IPS-18c (cell line): ENCODE measurements around the gene NRF1.
"Not testable (repeated sequence)": the region's sequence is repeated elsewhere in the genome, so short reads cannot be mapped to it uniquely, and the experiment has no call there.

Experiments used
- H3K4me3 ChIP-seq: 2 replicates; pipeline ENCODE4 v1.7.0; 2013; ENCODE audit warnings: low read depth, mild to moderate bottlenecking, low read length, moderate library complexity; ENCODE audit not compliant: insufficient read depth
- H3K9me3 ChIP-seq: one replicate; pipeline ENCODE4 v1.6.1; 2013; ENCODE audit warnings: mild to moderate bottlenecking, low read length, moderate library complexity; ENCODE audit not compliant: control insufficient read depth, insufficient read depth

The NRF1 gene

GRCh38 chr7:129604021-129604420, 7.5 kb upstream of the NRF1 start:
- H3K4me3 ChIP-seq, H3K9me3 ChIP-seq: not testable (repeated sequence)

- Histone ChIP-seq H3K4me3 (no peak overlapping the region), H3K9me3 (no peaks in the 10 kb centered on the region)
Measured at GRCh38 chr7:129604713-129605437, 6.6 kb upstream of the NRF1 start.

- H3K4me3 ChIP-seq = no peak overlapping the region
- no peaks in the 10 kb centered on the region for H3K9me3 ChIP-seq
Measured at GRCh38 chr7:129605960-129606614, 5.4 kb upstream of the NRF1 start.

- no peak overlapping the region for H3K4me3 ChIP-seq
- H3K9me3 ChIP-seq = no peaks in the 10 kb centered on the region
Measured at GRCh38 chr7:129606803-129607202, 4.7 kb upstream of the NRF1 start.

GRCh38 chr7:129607471-129608120, 3.9 kb upstream of the NRF1 start:
- Histone ChIP-seq H3K9me3 (no peaks in the 10 kb centered on the region), H3K4me3 (no peak overlapping the region)

- Histone ChIP-seq H3K4me3 (no peak overlapping the region), H3K9me3 (no peaks in the 10 kb centered on the region)
Measured at GRCh38 chr7:129609666-129610065, 1.9 kb upstream of the NRF1 start.

- Histone ChIP-seq H3K9me3 (no peaks in the 10 kb centered on the region), H3K4me3 (peak overlapping the region; percentile 93)
Measured at GRCh38 chr7:129610709-129611245, 743 bp upstream of the NRF1 start.

- peak overlapping the region; percentile 93 for H3K4me3 ChIP-seq
Measured at GRCh38 chr7:129612112-129613015, 844 bp downstream of the NRF1 start.

GRCh38 chr7:129613016-129613337, 1.5 kb downstream of the NRF1 start:
- peak overlapping the region; percentile 93 for H3K4me3 ChIP-seq
- H3K9me3 ChIP-seq = no peaks in the 10 kb centered on the region

More at GRCh38 chr7:129612112-129613015, 844 bp downstream of the NRF1 start:
- H3K9me3 ChIP-seq = no peaks in the 10 kb centered on the region

GRCh38 chr7:129615018-129615417, 3.5 kb downstream of the NRF1 start:
- no peaks in the 10 kb centered on the region for H3K9me3 ChIP-seq
- no peak overlapping the region for H3K4me3 ChIP-seq

- H3K9me3 ChIP-seq = no peaks in the 10 kb centered on the region
- no peak overlapping the region for H3K4me3 ChIP-seq
Measured at GRCh38 chr7:129616530-129616929, 5.0 kb downstream of the NRF1 start.

- Histone ChIP-seq H3K9me3 (no peaks in the 10 kb centered on the region), H3K4me3 (no peak overlapping the region)
Measured at GRCh38 chr7:129617178-129617577, 5.7 kb downstream of the NRF1 start.

GRCh38 chr7:129617652-129618051, 6.1 kb downstream of the NRF1 start:
- no peak overlapping the region for H3K4me3 ChIP-seq
- H3K9me3 ChIP-seq = no peaks in the 10 kb centered on the region

GRCh38 chr7:129626896-129627295, 15.4 kb downstream of the NRF1 start:
- no peaks in the 10 kb centered on the region for H3K9me3 ChIP-seq
- no peak overlapping the region for H3K4me3 ChIP-seq

- Histone ChIP-seq H3K4me3 (no peak overlapping the region), H3K9me3 (no peaks in the 10 kb centered on the region)
Measured at GRCh38 chr7:129630341-129630740, 18.8 kb downstream of the NRF1 start.

- no peaks in the 10 kb centered on the region for H3K9me3 ChIP-seq
- no peak overlapping the region for H3K4me3 ChIP-seq
Measured at GRCh38 chr7:129634361-129635034, 23.0 kb downstream of the NRF1 start.
